HepG2 (cell line): ENCODE results near the gene SUSD6.

Experiments used
- CREM ChIP-seq, 2 experiments: sonication (generic) in 1 of 2; formaldehyde crosslinking in 1 of 2; IDR thresholded peaks; 2 replicates each; pipeline versions ENCODE4 v1.4.0 to v1.6.1; 2016 to 2020; ENCODE audit warnings: antibody characterized with exemption in 1 of 2, mild to moderate bottlenecking in 1 of 2, missing genetic modification reagents in 1 of 2
- GZF1 ChIP-seq: sonication (generic); formaldehyde crosslinking; IDR thresholded peaks from 2 replicates; pipeline ENCODE4 v1.5.1; 2020; ENCODE audit warnings: mild to moderate bottlenecking, missing genetic modification reagents
- JUND ChIP-seq: sonication (generic); formaldehyde crosslinking; IDR thresholded peaks from 2 replicates; pipeline ENCODE4 v1.8.0; 2022; ENCODE audit warnings: mild to moderate bottlenecking, missing genetic modification reagents
- MAFK ChIP-seq, 2 experiments: IDR thresholded peaks in 1 of 2; conservative IDR thresholded peaks in 1 of 2; 2 replicates each; pipeline ENCODE4 v1.6.1; 2011; ENCODE audit warnings: improper control_type of control experiment in 2 of 2, low read length in 2 of 2
- SUZ12 ChIP-seq: fragments of 150-350 bp; IDR thresholded peaks from 2 replicates; pipeline ENCODE4 v1.6.1; 2014; ENCODE audit warnings: low read depth, low read length
- ZFX ChIP-seq: sonication (generic); formaldehyde crosslinking; IDR thresholded peaks from 2 replicates; pipeline ENCODE4 v1.4.0; 2020; ENCODE audit warnings: mild to moderate bottlenecking, low read depth, missing genetic modification reagents, moderate library complexity
- ZNF232 ChIP-seq: sonication (generic); formaldehyde crosslinking; IDR thresholded peaks from 2 replicates; pipeline ENCODE4 v1.4.0; 2020; ENCODE audit warnings: missing genetic modification reagents, borderline replicate concordance
- TF ChIP-seq, protein P1 (sequence below): sonication (generic); formaldehyde crosslinking; IDR thresholded peaks from 2 replicates; pipeline ENCODE4 v1.5.0; 2020; ENCODE audit warnings: mild to moderate bottlenecking, missing genetic modification reagents, moderate library complexity

DNA sequence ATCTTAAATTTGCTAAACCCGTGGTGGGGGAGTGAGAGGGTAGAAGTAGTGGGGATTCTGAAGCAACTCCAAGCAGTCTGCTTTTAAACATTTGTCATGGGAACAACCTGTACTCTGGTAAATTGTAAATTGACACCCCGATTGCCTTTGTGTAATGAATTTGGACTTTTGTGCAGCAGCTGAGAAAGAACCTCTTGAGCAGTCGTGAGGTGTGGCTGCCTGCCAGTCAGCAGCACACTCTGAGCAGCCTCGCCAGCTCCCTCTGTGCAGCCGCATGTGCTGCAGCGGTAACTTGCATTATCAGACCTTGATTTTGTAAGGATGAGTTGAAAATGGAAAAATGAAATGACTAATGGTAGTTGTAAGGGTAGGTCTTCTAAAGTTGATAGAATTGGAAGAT, 74.3 kb downstream of the SUSD6 start:
- TF ChIP-seq GZF1 (CRISPR knock-in tag) (no peak), SUZ12 (no peak), ZFX (CRISPR knock-in tag) (no peak), JUND (CRISPR knock-in tag) (no peak), ZNF232 (CRISPR knock-in tag) (no peak), MAFK (conservative IDR thresholded peaks at IDR 0.05 in 1 of 2, IDR thresholded peaks at IDR 0.05 in 1 of 2; ENCODE audit: low read length in 2 of 2) (no peak), CREM (IDR thresholded peaks at IDR 0.05) (no peak), CREM (CRISPR knock-in tag; IDR thresholded peaks at IDR 0.05) (no peak)
- TF ChIP-seq, protein P1, sequence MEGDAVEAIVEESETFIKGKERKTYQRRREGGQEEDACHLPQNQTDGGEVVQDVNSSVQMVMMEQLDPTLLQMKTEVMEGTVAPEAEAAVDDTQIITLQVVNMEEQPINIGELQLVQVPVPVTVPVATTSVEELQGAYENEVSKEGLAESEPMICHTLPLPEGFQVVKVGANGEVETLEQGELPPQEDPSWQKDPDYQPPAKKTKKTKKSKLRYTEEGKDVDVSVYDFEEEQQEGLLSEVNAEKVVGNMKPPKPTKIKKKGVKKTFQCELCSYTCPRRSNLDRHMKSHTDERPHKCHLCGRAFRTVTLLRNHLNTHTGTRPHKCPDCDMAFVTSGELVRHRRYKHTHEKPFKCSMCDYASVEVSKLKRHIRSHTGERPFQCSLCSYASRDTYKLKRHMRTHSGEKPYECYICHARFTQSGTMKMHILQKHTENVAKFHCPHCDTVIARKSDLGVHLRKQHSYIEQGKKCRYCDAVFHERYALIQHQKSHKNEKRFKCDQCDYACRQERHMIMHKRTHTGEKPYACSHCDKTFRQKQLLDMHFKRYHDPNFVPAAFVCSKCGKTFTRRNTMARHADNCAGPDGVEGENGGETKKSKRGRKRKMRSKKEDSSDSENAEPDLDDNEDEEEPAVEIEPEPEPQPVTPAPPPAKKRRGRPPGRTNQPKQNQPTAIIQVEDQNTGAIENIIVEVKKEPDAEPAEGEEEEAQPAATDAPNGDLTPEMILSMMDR (CRISPR knock-in tag): no peak
